Measurements from ENCODE around the gene C11orf86.

Gene C11orf86

GRCh38 chr11:67006029-67006884 lies 31.2 kb downstream of the C11orf86 start:
- POLR2A ChIA-PET: interaction anchor here (1.0 to 1.6 kb wide), 2 partner anchors 10 to 30 kb away, joined by 3 to 5 read pairs; no protein-coding TSS in a partner anchor
- DNase-seq (ENCODE audit: extremely low spot score): peak; percentile 73
- TF ChIP-seq PKNOX1 (IDR thresholded peaks at IDR 0.05): no peak
- TF ChIP-seq BHLHE40 (IDR thresholded peaks at IDR 0.05; ENCODE audit: borderline replicate concordance): no peak
- TF ChIP-seq SP1 (IDR thresholded peaks at IDR 0.05): no peak
- TF ChIP-seq CTBP1 (IDR thresholded peaks at IDR 0.05; ENCODE audit: borderline replicate concordance): no peak
- peak; percentile 57; the same call in 1 of the 2 replicates for TF ChIP-seq ZNF384 (IDR thresholded peaks at IDR 0.05)
- no peak for TF ChIP-seq HDGF (IDR thresholded peaks at IDR 0.05; ENCODE audit: borderline replicate concordance)
- TF ChIP-seq NFRKB (IDR thresholded peaks at IDR 0.05): peak; percentile 52
- no peak for TF ChIP-seq ARNT (IDR thresholded peaks at IDR 0.05)
- TF ChIP-seq FOXA1 (IDR thresholded peaks at IDR 0.05): no peak
- TF ChIP-seq ELF4 (IDR thresholded peaks at IDR 0.05): no peak
- no peak for TF ChIP-seq FOXK2 (IDR thresholded peaks at IDR 0.05)
- no peak for TF ChIP-seq SUZ12 (IDR thresholded peaks at IDR 0.05)
- TF ChIP-seq TARDBP (IDR thresholded peaks at IDR 0.05): no peak
- no peak for TF ChIP-seq L3MBTL2 (conservative IDR thresholded peaks at IDR 0.05)
- no peak for TF ChIP-seq FOXM1 (IDR thresholded peaks at IDR 0.05; ENCODE audit: borderline replicate concordance)
- CTCF ChIA-PET: no interaction called here

DNA sequence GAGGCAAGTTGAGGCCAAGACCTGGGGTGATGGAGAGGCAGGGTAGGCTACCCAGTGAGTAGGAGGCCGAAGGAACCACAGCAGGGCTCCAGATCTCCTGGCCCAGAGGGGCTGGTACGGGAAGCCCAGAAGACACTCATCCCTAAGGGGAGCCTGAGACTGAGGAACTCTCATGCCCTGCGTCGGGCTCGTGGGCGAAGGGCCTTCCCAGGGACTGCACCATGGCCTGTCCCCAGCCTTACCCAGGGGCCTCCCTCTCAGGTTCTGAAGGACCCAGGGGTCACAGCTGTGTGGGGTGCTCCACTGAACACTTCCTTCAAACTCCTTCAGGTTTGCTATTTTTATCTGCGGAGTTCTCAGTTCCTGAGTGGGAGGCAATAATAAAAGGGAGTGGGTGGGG lies 32.0 kb downstream of the C11orf86 start:
- no peak for DNase-seq (ENCODE audit: extremely low spot score)
- ChIA-PET CTCF (no interaction called here), POLR2A (interaction anchor here (1.0 to 1.6 kb wide), 2 partner anchors 11 to 31 kb away, joined by 3 to 5 read pairs; no protein-coding TSS in a partner anchor)
- TF ChIP-seq NFRKB (IDR thresholded peaks at IDR 0.05): no peak
- no peak for TF ChIP-seq TARDBP (IDR thresholded peaks at IDR 0.05)
- no peak for TF ChIP-seq CTBP1 (IDR thresholded peaks at IDR 0.05; ENCODE audit: borderline replicate concordance)
- TF ChIP-seq PKNOX1 (IDR thresholded peaks at IDR 0.05): no peak
- no peak for TF ChIP-seq ZNF384 (IDR thresholded peaks at IDR 0.05)
- no peak for TF ChIP-seq SP1 (IDR thresholded peaks at IDR 0.05)

- CTCF ChIA-PET: interaction anchor here (0.6 kb wide), 1 partner anchor 310 kb away, joined by 3 read pairs; no protein-coding TSS in a partner anchor
- TF ChIP-seq SUZ12 (IDR thresholded peaks at IDR 0.05) (no peak), TARDBP (IDR thresholded peaks at IDR 0.05) (no peak), FOXK2 (IDR thresholded peaks at IDR 0.05) (no peak), ELF4 (IDR thresholded peaks at IDR 0.05) (no peak), NFRKB (IDR thresholded peaks at IDR 0.05) (no peak), LEF1 (IDR thresholded peaks at IDR 0.05; ENCODE audit: borderline replicate concordance) (no peak), FOXM1 (IDR thresholded peaks at IDR 0.05; ENCODE audit: borderline replicate concordance) (no peak)
- POLR2A ChIA-PET: no interaction called here
- DNase-seq (ENCODE audit: extremely low spot score): no peak
Measured at GRCh38 chr11:67010296-67010905, 35.3 kb downstream of the C11orf86 start.

DNA sequence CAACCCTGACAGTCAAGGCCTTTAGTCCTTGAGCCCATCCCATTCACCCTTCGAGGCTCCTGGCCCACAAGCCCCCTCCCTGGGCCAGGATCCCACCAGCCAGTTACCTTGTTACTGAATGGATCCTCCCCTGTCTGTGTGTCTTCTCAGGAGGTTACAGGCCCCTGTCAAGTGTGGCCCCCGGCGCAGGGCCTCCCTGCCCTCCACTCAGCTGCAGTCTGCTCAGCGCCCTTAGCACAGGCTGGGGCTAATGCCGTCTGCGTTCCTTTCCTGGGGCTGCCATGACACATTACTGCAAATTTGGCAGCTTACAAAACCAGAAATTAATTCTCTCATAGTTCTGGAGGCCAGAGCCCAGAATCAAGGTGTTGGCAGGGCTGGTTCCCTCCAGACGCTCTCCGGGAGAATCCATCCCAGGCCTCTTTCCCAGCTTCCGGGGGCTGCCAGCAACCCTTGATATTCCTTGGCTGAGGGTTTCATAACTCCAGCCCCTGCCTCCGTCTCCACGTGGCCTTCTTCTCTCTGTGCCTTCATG lies 38.5 kb downstream of the C11orf86 start:
- no peak for DNase-seq (ENCODE audit: extremely low spot score)
- no peak for TF ChIP-seq LEF1 (IDR thresholded peaks at IDR 0.05; ENCODE audit: borderline replicate concordance)
- POLR2A ChIA-PET: no interaction called here
- CTCF ChIA-PET: no interaction called here

DNA sequence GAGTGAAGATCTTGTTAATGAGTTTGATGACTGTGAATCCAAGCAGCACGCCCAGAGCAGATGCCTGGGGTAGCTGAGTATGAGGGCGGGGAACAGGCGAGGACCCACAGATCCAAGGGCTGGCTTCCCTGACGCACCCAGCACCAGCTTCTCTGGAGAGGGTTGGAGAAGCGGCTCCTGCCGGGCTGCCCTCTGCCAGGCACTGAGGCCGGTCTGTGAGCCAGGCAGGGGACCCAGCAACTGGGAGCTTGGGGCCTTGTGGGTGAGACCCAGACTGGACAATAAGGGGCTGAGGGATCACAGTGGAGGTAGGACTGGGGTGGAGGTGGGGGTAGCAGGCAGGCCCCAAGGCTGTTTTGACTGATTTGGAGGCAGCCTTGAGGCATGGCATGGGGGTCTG lies 39.2 kb downstream of the C11orf86 start:
- CTCF ChIA-PET: interaction anchor here (0.8 kb wide), 1 partner anchor 15 kb away, joined by 3 read pairs; no protein-coding TSS in a partner anchor
- TF ChIP-seq TARDBP (IDR thresholded peaks at IDR 0.05): no peak
- no peak for TF ChIP-seq PKNOX1 (IDR thresholded peaks at IDR 0.05)
- no peak for TF ChIP-seq ZNF384 (IDR thresholded peaks at IDR 0.05)
- TF ChIP-seq SP1 (IDR thresholded peaks at IDR 0.05): no peak
- no peak for TF ChIP-seq L3MBTL2 (conservative IDR thresholded peaks at IDR 0.05)
- TF ChIP-seq ELF4 (IDR thresholded peaks at IDR 0.05): no peak
- TF ChIP-seq BHLHE40 (IDR thresholded peaks at IDR 0.05; ENCODE audit: borderline replicate concordance): no peak
- no peak for TF ChIP-seq CTBP1 (IDR thresholded peaks at IDR 0.05; ENCODE audit: borderline replicate concordance)
- TF ChIP-seq NFRKB (IDR thresholded peaks at IDR 0.05): no peak
- no peak for TF ChIP-seq FOXK2 (IDR thresholded peaks at IDR 0.05)
- no peak for TF ChIP-seq LEF1 (IDR thresholded peaks at IDR 0.05; ENCODE audit: borderline replicate concordance)
- no peak for TF ChIP-seq ARNT (IDR thresholded peaks at IDR 0.05)
- no peak for TF ChIP-seq FOXA1 (IDR thresholded peaks at IDR 0.05)
- no peak for TF ChIP-seq FOXM1 (IDR thresholded peaks at IDR 0.05; ENCODE audit: borderline replicate concordance)
- TF ChIP-seq SUZ12 (IDR thresholded peaks at IDR 0.05): no peak
- no peak for TF ChIP-seq HDGF (IDR thresholded peaks at IDR 0.05; ENCODE audit: borderline replicate concordance)
- DNase-seq (ENCODE audit: extremely low spot score): no peak
- POLR2A ChIA-PET: no interaction called here

GRCh38 chr11:67015048-67015447 lies 39.9 kb downstream of the C11orf86 start:
- ChIA-PET POLR2A (no interaction called here), CTCF (interaction anchor here (0.8 kb wide), 1 partner anchor 15 kb away, joined by 3 read pairs; no protein-coding TSS in a partner anchor)
- TF ChIP-seq BHLHE40 (IDR thresholded peaks at IDR 0.05; ENCODE audit: borderline replicate concordance) (no peak), FOXA1 (IDR thresholded peaks at IDR 0.05) (no peak), L3MBTL2 (conservative IDR thresholded peaks at IDR 0.05) (no peak), PKNOX1 (IDR thresholded peaks at IDR 0.05) (no peak), SUZ12 (IDR thresholded peaks at IDR 0.05) (no peak), CTBP1 (IDR thresholded peaks at IDR 0.05; ENCODE audit: borderline replicate concordance) (no peak), FOXM1 (IDR thresholded peaks at IDR 0.05; ENCODE audit: borderline replicate concordance) (no peak), TARDBP (IDR thresholded peaks at IDR 0.05) (no peak), ELF4 (IDR thresholded peaks at IDR 0.05) (no peak), ZNF384 (IDR thresholded peaks at IDR 0.05) (no peak), FOXK2 (IDR thresholded peaks at IDR 0.05) (no peak), ARNT (IDR thresholded peaks at IDR 0.05) (no peak), LEF1 (IDR thresholded peaks at IDR 0.05; ENCODE audit: borderline replicate concordance) (no peak), SP1 (IDR thresholded peaks at IDR 0.05) (no peak)
- no peak for DNase-seq (ENCODE audit: extremely low spot score)
